Hepatocyte (in vitro differentiated cells): Measurements from ENCODE around the gene TNFRSF6B.
"Not testable (repeated sequence)": the region's sequence is repeated elsewhere in the genome, so short reads cannot be mapped to it uniquely, and the experiment has no call there.

Experiments used
- EZH2 ChIP-seq: fragments of 200-600 bp; sonication (generic); IDR thresholded peaks from 2 replicates; pipeline ENCODE4 v1.6.1; 2016; ENCODE audit warnings: antibody characterized with exemption, mild to moderate bottlenecking, borderline replicate concordance
- EZH2phosphoT487 ChIP-seq: fragments of 200-600 bp; sonication (generic); IDR thresholded peaks from one replicate; pipeline ENCODE4 v1.6.1; 2018; ENCODE audit warnings: antibody characterized with exemption, mild to moderate bottlenecking, low read depth, moderate library complexity; ENCODE audit not compliant: unreplicated experiment, severe bottlenecking
- TF ChIP-seq, protein P1 (sequence below): fragments of 200-600 bp; sonication (generic); IDR thresholded peaks from 2 replicates; pipeline ENCODE4 v1.5.1; 2016; ENCODE audit warnings: antibody characterized with exemption, mild to moderate bottlenecking; ENCODE audit not compliant: poor library complexity

DNA sequence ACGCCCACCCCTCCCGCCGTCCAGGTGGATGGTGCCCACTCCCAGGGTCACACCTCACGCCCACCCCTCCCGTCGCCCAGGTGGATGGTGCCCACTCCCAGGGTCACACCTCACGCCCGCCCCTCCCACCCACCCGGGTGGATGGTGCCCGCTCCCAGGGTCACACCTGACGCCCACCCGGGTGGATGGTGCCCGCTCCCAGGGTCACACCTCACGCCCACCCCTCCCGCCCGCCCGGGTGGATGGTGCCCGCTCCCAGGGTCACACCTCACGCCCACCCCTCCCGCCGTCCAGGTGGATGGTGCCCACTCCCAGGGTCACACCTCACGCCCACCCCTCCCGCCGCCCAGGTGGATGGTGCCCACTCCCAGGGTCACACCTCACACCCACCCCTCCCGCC lies 46.0 kb upstream of the TNFRSF6B start:
- TF ChIP-seq EZH2, EZH2phosphoT487: not testable (repeated sequence)
- TF ChIP-seq, protein P1, sequence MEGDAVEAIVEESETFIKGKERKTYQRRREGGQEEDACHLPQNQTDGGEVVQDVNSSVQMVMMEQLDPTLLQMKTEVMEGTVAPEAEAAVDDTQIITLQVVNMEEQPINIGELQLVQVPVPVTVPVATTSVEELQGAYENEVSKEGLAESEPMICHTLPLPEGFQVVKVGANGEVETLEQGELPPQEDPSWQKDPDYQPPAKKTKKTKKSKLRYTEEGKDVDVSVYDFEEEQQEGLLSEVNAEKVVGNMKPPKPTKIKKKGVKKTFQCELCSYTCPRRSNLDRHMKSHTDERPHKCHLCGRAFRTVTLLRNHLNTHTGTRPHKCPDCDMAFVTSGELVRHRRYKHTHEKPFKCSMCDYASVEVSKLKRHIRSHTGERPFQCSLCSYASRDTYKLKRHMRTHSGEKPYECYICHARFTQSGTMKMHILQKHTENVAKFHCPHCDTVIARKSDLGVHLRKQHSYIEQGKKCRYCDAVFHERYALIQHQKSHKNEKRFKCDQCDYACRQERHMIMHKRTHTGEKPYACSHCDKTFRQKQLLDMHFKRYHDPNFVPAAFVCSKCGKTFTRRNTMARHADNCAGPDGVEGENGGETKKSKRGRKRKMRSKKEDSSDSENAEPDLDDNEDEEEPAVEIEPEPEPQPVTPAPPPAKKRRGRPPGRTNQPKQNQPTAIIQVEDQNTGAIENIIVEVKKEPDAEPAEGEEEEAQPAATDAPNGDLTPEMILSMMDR, result not testable (repeated sequence)
